Fibroblast of lung (primary cell): Measurements from ENCODE around the gene SLC2A5. TPM values are rescaled to one million over a fixed set of nuclear protein-coding genes. Genes with fewer than 3 reads are reported as not detected.

Experiments used
- DNase-seq, 2 donors: peaks; one replicate each; pipeline versions ENCODE4 v3.0.0 to v3.0.0-alpha.2; 2010; ENCODE audit warnings: low read depth in 2 of 2
- H2AFZ ChIP-seq: 2 replicates; pipeline ENCODE4 v1.5.1; 2012; ENCODE audit warnings: low read length, control low read depth, inconsistent platforms
- H3K27ac ChIP-seq: 2 replicates; pipeline ENCODE4 v1.5.1; 2011; ENCODE audit warnings: low read length, control low read depth; ENCODE audit not compliant: insufficient read depth
- H3K27me3 ChIP-seq: 2 replicates; pipeline ENCODE4 v1.5.1; 2011; ENCODE audit warnings: mild to moderate bottlenecking, low read length; ENCODE audit not compliant: control insufficient read depth, insufficient read depth
- H3K36me3 ChIP-seq: 2 replicates; pipeline ENCODE4 v1.5.1; 2011; ENCODE audit warnings: low read length; ENCODE audit not compliant: control insufficient read depth, insufficient read depth
- H3K4me1 ChIP-seq: 2 replicates; pipeline ENCODE4 v1.5.1; 2011; ENCODE audit warnings: low read length; ENCODE audit not compliant: control insufficient read depth, insufficient read depth; ENCODE audit errors: extremely low read depth
- H3K4me2 ChIP-seq: 2 replicates; pipeline ENCODE4 v1.5.1; 2011; ENCODE audit warnings: low read length, control low read depth; ENCODE audit not compliant: insufficient read depth; ENCODE audit errors: extremely low read depth
- H3K4me3 ChIP-seq, 4 experiments: fragments of 200-600 bp in 1 of 4; sonication (generic) in 1 of 4; replicated peaks in 1 of 4; 2 replicates each; pipeline ENCODE4 v1.5.1; 2011 to 2016; ENCODE audit warnings: low read length in 4 of 4, low read depth in 3 of 4, mild to moderate bottlenecking in 3 of 4, control low read depth in 2 of 4, inconsistent platforms in 1 of 4, mixed read lengths in 1 of 4; ENCODE audit not compliant: insufficient read depth in 1 of 4; ENCODE audit errors: control extremely low read depth in 1 of 4
- H3K79me2 ChIP-seq: 2 replicates; pipeline ENCODE4 v1.5.1; 2012; ENCODE audit warnings: mild to moderate bottlenecking, low read length, inconsistent platforms; ENCODE audit not compliant: control insufficient read depth, insufficient read depth
- H3K9ac ChIP-seq: 2 replicates; pipeline ENCODE4 v1.5.1; 2011; ENCODE audit warnings: mild to moderate bottlenecking, low read length, control low read depth; ENCODE audit not compliant: insufficient read depth
- H3K9me3 ChIP-seq: 2 replicates; pipeline ENCODE4 v1.5.1; 2012; ENCODE audit warnings: low read depth, low read length; ENCODE audit not compliant: control insufficient read depth, insufficient read depth
- H4K20me1 ChIP-seq: 2 replicates; pipeline ENCODE4 v1.5.1; 2011; ENCODE audit warnings: low read length; ENCODE audit not compliant: control insufficient read depth, insufficient read depth; ENCODE audit errors: extremely low read depth
- EZH2 ChIP-seq: IDR thresholded peaks from 2 replicates; pipeline ENCODE4 v1.5.1; 2012; ENCODE audit warnings: low read length, control low read depth, mild to moderate bottlenecking; ENCODE audit errors: missing control alignments
- polyA plus RNA-seq, 2 donors: library from polyadenylated mRNA; depleted of rRNA in 1 of 2; stranded (reverse) in 1 of 2; unstranded in 1 of 2; fragments of >200 nt; gene quantifications; 2 replicates each; pipeline ENCODE4 v1.2.1, GENCODE V29; 2011 to 2012; ENCODE audit warnings: missing spikeins in 1 of 2
- total RNA-seq: library from RNA; depleted of rRNA; stranded (reverse); fragments of >200 nt; gene quantifications from 2 replicates; pipeline ENCODE4 v1.2.1, GENCODE V29; 2014
- TF ChIP-seq, protein P1 (sequence below), 2 donors: IDR thresholded peaks in 1 of 2; conservative IDR thresholded peaks in 1 of 2; 1 replicate in 1 of 2; 2 replicates in 1 of 2; pipeline ENCODE4 v1.5.1; 2011 to 2012; ENCODE audit warnings: low read length in 2 of 2, control low read depth in 1 of 2, inconsistent platforms in 1 of 2, low read depth in 1 of 2, mild to moderate bottlenecking in 1 of 2

Gene SLC2A5
- total and polyA plus RNA-seq, 2 donors (not counting 1 experiment from before 2014, with no cell fraction given): 0.83 to 5.8 TPM

DNA sequence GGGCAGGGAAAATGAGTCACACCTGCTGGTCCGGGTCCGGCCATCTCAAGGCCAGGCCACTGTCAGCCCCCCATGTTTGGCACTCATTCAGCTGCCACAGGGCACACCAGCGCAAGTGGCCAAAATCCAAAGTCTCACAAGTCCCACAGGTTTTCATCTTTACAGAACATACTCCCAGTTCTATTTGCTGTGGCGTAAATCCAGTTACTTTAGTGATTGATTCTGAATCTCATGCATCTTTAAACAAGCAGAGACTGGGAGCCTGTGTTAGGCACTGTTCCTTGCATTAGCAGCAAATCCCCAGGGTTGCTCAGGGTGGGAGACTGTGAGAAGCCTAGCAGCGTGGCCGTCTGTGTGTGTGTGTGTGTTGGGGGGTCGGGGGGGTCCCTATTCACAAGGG lies 1.1 kb upstream of the SLC2A5 start:
- H3K4me3 ChIP-seq: no peak overlapping the region
- no peak for DNase-seq
- H3K4me2 ChIP-seq: no peak overlapping the region
- H3K27me3 ChIP-seq: peaks cover 3% of the 10 kb centered on the region
- no peaks in the 10 kb centered on the region for H3K36me3 ChIP-seq
- no peak overlapping the region for H3K9ac ChIP-seq
- H3K4me1 ChIP-seq: peaks cover 13% of the 10 kb centered on the region
- H4K20me1 ChIP-seq: no peaks in the 10 kb centered on the region
- H3K27ac ChIP-seq: no peak overlapping the region
- no peaks in the 10 kb centered on the region for H3K79me2 ChIP-seq
- no peak overlapping the region for H2AFZ ChIP-seq
- no peaks in the 10 kb centered on the region for H3K9me3 ChIP-seq
- TF ChIP-seq, protein P1, sequence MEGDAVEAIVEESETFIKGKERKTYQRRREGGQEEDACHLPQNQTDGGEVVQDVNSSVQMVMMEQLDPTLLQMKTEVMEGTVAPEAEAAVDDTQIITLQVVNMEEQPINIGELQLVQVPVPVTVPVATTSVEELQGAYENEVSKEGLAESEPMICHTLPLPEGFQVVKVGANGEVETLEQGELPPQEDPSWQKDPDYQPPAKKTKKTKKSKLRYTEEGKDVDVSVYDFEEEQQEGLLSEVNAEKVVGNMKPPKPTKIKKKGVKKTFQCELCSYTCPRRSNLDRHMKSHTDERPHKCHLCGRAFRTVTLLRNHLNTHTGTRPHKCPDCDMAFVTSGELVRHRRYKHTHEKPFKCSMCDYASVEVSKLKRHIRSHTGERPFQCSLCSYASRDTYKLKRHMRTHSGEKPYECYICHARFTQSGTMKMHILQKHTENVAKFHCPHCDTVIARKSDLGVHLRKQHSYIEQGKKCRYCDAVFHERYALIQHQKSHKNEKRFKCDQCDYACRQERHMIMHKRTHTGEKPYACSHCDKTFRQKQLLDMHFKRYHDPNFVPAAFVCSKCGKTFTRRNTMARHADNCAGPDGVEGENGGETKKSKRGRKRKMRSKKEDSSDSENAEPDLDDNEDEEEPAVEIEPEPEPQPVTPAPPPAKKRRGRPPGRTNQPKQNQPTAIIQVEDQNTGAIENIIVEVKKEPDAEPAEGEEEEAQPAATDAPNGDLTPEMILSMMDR (conservative IDR thresholded peaks at IDR 0.05 in 1 of 2, IDR thresholded peaks at IDR 0.05 in 1 of 2; ENCODE audit: low read depth in 1 of 2, low read length in 2 of 2): no peak
- TF ChIP-seq EZH2: no peak

DNA sequence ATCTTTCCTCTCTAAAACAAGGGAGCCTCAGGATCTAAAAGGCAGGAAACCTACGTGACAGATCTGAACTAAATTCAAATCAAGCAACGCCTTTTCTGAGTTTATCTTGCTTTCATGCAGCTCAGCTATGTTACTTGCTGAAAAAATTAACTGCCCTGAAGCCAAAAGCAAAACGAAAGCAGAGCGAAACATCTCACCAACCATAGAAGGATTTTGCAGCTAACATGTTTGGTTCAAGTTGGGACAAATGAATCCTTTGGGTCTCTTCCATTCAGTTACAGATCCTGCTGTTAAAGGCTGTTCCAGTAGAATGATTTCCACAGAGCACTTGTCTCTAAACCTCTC lies 482 bp downstream of the SLC2A5 start:
- DNase-seq: peak in 1 of 2 donors; percentile 38
- H3K9ac ChIP-seq: no peak overlapping the region
- H3K27me3 ChIP-seq: no peaks in the 10 kb centered on the region
- no peaks in the 10 kb centered on the region for H4K20me1 ChIP-seq
- H3K79me2 ChIP-seq: no peaks in the 10 kb centered on the region
- no peaks in the 10 kb centered on the region for H3K36me3 ChIP-seq
- TF ChIP-seq, protein P1 (conservative IDR thresholded peaks at IDR 0.05 in 1 of 2, IDR thresholded peaks at IDR 0.05 in 1 of 2; ENCODE audit: low read depth in 1 of 2, low read length in 2 of 2): no peak
- no peak for TF ChIP-seq EZH2
- peak overlapping the region; percentile 27 for H2AFZ ChIP-seq
- peak overlapping the region; percentile 68 for H3K4me2 ChIP-seq
- H3K4me1 ChIP-seq: peaks cover 18% of the 10 kb centered on the region
- peak overlapping the region in 2 of 4 experiments; percentile 3 to 31 for H3K4me3 ChIP-seq
- no peaks in the 10 kb centered on the region for H3K9me3 ChIP-seq
- H3K27ac ChIP-seq: no peak overlapping the region

DNA sequence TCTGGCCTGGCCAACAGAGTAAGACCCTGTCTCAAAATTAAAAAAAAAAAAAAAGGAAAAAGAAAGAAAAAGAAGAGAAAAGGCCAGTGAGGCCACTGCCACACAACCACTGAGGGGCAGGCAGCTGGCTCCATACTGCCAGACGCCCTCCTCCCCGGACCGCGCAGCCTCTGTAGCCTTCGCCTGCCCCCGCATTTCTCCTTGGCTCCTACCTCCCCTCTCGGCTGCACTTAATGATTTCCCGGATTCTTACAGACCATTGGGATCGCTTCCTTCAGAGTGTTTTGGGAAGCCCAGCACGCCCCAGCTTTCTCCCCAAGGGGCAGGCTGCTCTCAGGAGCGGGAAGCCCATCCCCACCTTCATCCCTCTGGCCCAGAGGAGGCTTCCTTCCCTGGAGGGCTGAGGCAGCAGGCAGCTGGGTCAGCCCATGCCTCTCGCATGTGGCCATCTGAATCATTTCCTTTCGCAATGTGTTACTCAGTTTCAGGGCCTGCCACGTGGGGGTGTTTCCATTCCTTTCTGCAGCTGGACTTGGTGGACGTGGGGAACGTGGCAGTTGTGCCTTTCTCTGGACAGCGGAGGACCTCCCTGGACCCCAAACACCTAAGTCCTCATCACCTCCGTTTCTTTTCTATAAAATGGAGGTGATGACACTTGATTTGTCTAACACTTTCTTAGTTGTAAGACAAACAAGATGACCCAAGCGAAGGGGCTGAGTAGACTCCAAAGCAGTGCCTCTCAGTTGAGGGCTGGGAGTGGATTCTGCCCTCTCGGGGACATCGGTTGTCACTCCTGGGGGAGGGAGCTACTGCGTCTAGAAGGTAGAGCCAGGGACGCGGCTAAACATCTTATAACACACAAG lies 2.3 kb downstream of the SLC2A5 start:
- Histone ChIP-seq H3K9ac (no peak overlapping the region), H3K27me3 (no peaks in the 10 kb centered on the region), H3K27ac (peak overlapping the region; percentile 67), H3K4me2 (no peak overlapping the region), H3K9me3 (no peaks in the 10 kb centered on the region), H3K79me2 (no peaks in the 10 kb centered on the region), H3K36me3 (no peaks in the 10 kb centered on the region), H4K20me1 (no peaks in the 10 kb centered on the region), H3K4me3 (no peak overlapping the region), H2AFZ (peak overlapping the region; percentile 35), H3K4me1 (peaks cover 20% of the 10 kb centered on the region)
- DNase-seq: peak; percentile 92 to 93
- TF ChIP-seq, protein P1 (conservative IDR thresholded peaks at IDR 0.05 in 1 of 2, IDR thresholded peaks at IDR 0.05 in 1 of 2; ENCODE audit: low read depth in 1 of 2, low read length in 2 of 2): peak; percentile 9 to 20
- no peak for TF ChIP-seq EZH2
